ENCODE data around the gene SGK1.

DNA sequence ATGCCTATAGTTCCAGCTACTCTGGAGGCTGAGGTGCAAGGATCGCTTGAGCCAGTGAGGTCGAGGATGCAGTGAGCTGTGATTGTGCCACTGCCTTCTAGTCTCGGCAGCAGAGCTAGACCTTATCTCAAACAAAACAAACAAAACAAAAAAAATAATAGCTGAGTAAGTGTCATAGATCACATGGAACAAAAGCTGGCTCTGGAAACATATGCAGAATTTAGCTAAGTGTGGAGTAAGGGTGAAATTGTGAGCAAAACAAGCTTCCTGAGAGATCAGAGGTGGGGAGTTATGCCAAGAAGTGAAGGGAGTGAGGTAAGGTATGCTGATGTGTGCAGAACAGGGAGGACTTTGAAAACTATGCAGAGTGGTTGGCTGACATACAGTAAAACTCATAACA, 18.7 kb downstream of the SGK1 start:
- TF ChIP-seq, protein P1, sequence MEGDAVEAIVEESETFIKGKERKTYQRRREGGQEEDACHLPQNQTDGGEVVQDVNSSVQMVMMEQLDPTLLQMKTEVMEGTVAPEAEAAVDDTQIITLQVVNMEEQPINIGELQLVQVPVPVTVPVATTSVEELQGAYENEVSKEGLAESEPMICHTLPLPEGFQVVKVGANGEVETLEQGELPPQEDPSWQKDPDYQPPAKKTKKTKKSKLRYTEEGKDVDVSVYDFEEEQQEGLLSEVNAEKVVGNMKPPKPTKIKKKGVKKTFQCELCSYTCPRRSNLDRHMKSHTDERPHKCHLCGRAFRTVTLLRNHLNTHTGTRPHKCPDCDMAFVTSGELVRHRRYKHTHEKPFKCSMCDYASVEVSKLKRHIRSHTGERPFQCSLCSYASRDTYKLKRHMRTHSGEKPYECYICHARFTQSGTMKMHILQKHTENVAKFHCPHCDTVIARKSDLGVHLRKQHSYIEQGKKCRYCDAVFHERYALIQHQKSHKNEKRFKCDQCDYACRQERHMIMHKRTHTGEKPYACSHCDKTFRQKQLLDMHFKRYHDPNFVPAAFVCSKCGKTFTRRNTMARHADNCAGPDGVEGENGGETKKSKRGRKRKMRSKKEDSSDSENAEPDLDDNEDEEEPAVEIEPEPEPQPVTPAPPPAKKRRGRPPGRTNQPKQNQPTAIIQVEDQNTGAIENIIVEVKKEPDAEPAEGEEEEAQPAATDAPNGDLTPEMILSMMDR (IDR thresholded peaks at IDR 0.05), result no peak
- no peak for TF ChIP-seq EZH2 (IDR thresholded peaks at IDR 0.05; ENCODE audit: borderline replicate concordance, insufficient read depth, low read depth, low read length, poor library complexity, severe bottlenecking)
